Measurements from ENCODE around the gene UMPS.

DNA sequence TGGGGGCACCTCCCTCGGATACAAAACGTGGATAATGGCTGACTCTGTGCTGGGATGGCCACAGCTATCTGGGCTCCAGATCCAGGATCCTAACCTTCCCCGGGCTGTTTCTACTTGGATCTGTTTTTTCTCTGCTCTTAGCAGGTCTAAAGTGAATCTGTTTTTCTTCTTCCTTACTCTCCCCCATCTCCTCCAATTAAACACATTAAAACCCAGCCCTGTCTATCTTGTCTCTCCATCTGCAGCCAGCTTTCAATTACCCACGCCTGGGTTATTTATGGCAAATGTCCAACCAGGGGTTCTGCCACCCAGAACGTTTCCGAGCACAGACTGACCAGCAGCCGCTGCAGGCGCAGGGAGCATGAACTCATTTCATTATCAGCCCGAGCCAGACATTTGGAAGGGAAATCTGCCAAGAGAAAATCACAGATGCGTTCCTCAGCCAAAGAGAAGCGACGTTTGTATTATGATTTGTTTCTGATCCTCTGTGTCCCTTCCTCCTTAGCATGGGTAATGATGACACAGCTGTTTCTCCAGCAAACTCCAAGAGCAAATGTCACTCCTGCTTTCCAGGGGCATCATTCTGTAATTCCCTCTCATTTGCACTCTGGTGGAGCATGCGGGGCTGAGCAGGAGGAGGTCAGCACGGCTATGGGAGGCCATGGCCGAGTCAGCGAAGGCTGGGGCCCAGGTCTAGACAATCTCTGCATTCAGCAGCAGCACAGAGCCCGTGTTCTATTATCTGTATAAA is 42.0 kb downstream of the UMPS start:
- TF ChIP-seq CTCF (IDR thresholded peaks at IDR 0.05; ENCODE audit: poor library complexity) (no peak), EZH2 (IDR thresholded peaks at IDR 0.05; ENCODE audit: borderline replicate concordance) (no peak), EZH2phosphoT487 (IDR thresholded peaks at IDR 0.05; ENCODE audit: low read depth, severe bottlenecking, unreplicated experiment) (no peak)

All from hepatocyte (in vitro differentiated cells).